MG63 (cell line): Measurements from ENCODE around the gene NEXMIF. TPM values are rescaled to one million over a fixed set of nuclear protein-coding genes. Genes with fewer than 3 reads are reported as not detected.
"Not testable (repeated sequence)": the region's sequence is repeated elsewhere in the genome, so short reads cannot be mapped to it uniquely, and the experiment has no call there.

Experiments
- DNase-seq: peaks from one replicate; pipeline ENCODE4 v3.0.0-alpha.2; 2020
- H3K27me3 ChIP-seq: fragments of 250-450 bp; sonication (Bioruptor Pico); 2 replicates; pipeline ENCODE4 v1.5.1; 2020; ENCODE audit warnings: mild to moderate bottlenecking, moderate library complexity
- H3K36me3 ChIP-seq: fragments of 250-450 bp; sonication (Bioruptor Pico); 2 replicates; pipeline ENCODE4 v1.5.1; 2020; ENCODE audit warnings: mild to moderate bottlenecking, moderate library complexity
- H3K4me3 ChIP-seq: fragments of 250-450 bp; sonication (Bioruptor Pico); 2 replicates; pipeline ENCODE4 v1.5.1; 2020; ENCODE audit warnings: mild to moderate bottlenecking, moderate library complexity
- H3K9me3 ChIP-seq: fragments of 250-450 bp; sonication (Bioruptor Pico); 2 replicates; pipeline ENCODE4 v1.5.1; 2020; ENCODE audit warnings: mild to moderate bottlenecking, moderate library complexity
- total RNA-seq: library from RNA; depleted of rRNA; stranded (reverse); fragments of >200 nt; shearing (Covaris generic); gene quantifications from 2 replicates; pipeline ENCODE4 v1.2.3, GENCODE V29; 2014; ENCODE audit warnings: low replicate concordance

NEXMIF gene
- total RNA-seq, 1 experiment from 2014 or later, result not detected

DNA sequence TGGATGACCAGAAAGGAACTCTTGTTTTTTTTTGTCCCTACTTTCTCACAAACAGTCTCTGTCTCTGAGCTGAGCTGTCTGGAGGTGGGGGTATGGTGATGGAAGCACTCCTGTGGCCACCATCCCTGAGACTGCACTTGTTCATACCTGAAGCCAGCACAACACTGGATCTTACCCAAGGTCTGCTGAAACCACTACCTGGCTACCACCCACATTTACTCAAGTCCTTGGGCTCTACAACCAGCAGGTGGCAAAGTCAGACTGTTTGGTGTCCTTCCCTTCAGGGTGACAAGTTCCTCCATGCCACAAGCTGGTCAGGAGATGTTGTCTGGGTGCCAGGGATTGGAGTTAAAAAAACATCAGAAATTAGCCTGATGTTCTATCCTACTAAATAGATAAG is 89.7 kb downstream of the NEXMIF start:
- H3K4me3 ChIP-seq, result no peak overlapping the region
- H3K9me3 ChIP-seq, result no peaks in the 10 kb centered on the region
- H3K36me3 ChIP-seq, result no peaks in the 10 kb centered on the region
- DNase-seq, result no peak
- no peaks in the 10 kb centered on the region for H3K27me3 ChIP-seq

DNA sequence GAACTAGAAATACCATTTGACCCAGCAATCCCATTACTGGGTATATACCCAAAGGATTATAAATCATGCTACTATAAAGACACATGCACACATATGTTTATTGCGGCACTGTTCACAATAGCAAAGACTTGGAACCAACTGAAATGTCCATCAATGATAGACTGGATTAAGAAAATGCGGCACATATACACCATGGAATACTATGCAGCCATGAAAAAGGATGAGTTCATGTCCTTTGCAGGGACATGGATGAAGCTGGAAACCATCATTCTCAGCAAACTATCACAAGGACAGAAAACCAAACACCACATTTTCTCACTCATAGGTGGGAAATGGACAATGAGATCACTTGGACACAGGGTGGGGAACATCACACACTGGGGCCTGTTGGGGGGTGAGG is 105.5 kb downstream of the NEXMIF start:
- not testable (repeated sequence) for H3K4me3 ChIP-seq, H3K27me3 ChIP-seq, H3K9me3 ChIP-seq, H3K36me3 ChIP-seq, DNase-seq

DNA sequence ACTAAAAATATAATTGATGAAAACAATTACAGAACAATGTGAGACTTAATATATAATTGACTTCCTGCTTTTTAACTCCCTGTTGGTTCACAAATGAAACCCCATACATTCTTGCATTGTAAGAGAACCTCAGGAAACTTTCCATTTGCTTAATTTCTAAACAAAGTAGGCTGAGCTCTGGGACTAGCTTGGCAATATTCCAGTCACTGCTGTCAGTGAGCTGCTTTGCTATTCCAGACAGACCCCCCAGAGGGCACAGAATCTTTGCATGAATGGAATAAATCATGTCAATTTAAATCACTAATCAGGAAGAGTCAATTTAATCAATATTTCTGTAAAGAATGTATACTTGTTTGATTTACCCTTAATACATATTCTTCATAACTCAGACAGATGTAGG is 110.6 kb downstream of the NEXMIF start:
- Histone ChIP-seq H3K27me3 (no peaks in the 10 kb centered on the region), H3K9me3 (no peaks in the 10 kb centered on the region), H3K4me3 (no peak overlapping the region), H3K36me3 (no peaks in the 10 kb centered on the region)
- no peak for DNase-seq

DNA sequence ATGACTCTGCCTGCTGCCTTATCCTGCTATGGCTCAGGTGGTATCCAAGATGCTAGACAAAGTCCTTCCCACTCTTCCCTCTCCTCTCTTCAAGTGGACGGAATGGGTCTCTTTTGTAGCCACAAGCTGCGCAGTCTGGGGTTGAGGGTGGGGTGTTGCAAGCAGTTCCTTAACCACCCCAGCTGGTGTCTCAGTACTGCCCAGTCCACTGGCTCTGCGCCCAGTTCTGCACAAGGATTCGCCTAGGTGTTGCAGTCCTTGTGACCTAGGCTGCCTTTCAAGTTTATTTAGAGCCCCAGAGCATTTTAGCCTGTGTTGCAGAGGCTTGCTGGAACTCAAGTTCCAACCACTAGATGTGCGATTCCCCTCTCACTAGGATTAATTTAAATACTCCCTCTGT is 120.7 kb downstream of the NEXMIF start:
- DNase-seq, result peak; percentile 0
- H3K4me3 ChIP-seq, result no peak overlapping the region
- H3K9me3 ChIP-seq, result no peaks in the 10 kb centered on the region
- H3K27me3 ChIP-seq, result no peaks in the 10 kb centered on the region
- H3K36me3 ChIP-seq, result no peaks in the 10 kb centered on the region

DNA sequence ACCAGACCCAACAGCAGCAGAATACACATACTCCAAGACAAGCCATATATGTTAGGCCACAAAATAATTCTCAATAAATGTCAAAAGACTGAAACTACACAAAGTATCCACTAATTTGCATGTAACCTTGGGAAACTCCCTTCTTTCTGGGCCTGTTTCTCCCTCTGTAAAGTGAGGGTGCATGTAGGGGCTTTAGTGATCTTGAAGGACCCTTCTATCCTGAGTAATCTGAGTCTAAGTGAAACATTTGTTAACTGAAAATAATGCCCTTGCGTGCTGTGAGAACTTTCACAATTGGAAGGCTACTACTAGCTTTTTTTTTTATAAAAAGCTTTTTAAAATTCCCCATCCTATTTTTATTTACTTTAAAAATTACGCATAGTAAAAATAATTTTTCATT is 125.2 kb downstream of the NEXMIF start:
- H3K4me3 ChIP-seq, result no peak overlapping the region
- DNase-seq, result no peak

DNA sequence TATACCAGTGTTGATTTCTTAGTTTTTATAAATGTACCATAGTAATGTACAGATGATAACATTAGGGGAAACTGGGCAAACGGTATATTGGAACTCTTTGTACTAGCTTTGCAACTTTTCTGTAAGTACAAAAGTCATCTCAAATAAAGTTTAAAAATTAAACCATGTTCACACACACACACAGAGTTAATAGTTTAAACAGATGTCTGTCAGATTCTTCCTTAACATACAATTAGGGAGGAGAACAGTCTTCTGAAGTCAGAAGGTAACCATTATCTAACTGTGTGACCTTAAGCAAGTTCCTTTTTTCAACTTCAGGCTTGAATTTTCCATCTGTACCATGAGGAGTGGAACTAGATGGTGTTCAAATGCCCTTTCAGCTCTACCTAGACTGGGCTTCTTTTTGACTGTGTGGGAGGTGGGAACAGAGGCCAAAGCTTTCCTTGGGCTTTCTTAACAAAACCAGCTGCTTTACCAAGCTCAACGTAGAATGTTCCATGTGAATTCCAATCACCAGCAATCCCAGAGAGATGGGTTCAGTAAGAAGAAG is 127.8 kb downstream of the NEXMIF start:
- Histone ChIP-seq H3K36me3 (no peaks in the 10 kb centered on the region), H3K4me3 (no peak overlapping the region), H3K9me3 (no peaks in the 10 kb centered on the region), H3K27me3 (no peaks in the 10 kb centered on the region)
- DNase-seq, result no peak

More for the DNA sequence above, 125.2 kb downstream of the NEXMIF start:
- no peaks in the 10 kb centered on the region for H3K27me3 ChIP-seq
- H3K36me3 ChIP-seq, result no peaks in the 10 kb centered on the region
- H3K9me3 ChIP-seq, result no peaks in the 10 kb centered on the region

DNA sequence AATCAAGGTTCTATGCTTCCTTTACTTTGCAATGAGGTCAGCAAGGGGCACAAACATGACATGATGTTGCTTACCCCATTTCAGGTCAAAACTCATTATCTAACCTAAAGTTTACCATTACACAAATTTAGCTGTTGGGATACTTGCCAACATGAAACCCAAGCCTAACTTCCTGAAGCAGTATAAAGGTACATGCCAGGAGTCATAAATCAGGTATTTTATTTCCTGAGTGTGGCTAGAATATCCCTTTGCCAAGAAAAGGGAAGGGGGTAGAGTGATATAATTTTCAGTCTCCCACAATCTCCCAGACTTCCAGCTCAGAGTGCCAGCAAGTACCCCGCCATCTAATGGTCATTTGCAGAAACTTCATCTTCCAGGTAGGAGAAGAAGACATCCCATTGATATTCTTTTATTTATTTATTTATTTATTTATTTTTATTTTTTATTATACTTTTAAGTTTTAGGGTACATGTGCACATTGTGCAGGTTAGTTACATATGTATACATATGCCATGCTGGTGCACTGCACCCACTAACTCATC is 136.6 kb downstream of the NEXMIF start:
- DNase-seq, result no peak
- H3K27me3 ChIP-seq, result no peaks in the 10 kb centered on the region

DNA sequence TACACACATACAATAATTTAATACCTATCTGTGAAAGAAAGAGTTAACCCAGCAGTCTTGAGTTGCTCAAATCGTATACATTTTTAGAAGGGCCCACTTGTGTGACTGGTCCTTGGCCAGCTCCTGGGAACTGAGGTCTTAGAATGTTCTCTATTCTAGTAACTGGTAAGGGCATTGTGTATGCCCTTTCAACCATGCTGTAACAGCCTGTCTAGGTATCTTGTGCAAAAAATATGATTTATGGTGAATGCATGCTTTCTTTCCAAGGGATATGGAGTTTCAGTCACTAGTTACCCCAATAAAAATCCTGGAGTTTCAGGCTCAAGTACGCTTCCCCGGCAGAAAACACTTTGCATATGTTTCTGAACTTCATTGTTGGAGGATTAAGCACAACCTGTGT is 140.6 kb downstream of the NEXMIF start:
- no peaks in the 10 kb centered on the region for H3K27me3 ChIP-seq
- H3K4me3 ChIP-seq, result no peak overlapping the region
- no peak for DNase-seq
- H3K36me3 ChIP-seq, result no peaks in the 10 kb centered on the region
- no peaks in the 10 kb centered on the region for H3K9me3 ChIP-seq

More for the DNA sequence above, 136.6 kb downstream of the NEXMIF start:
- H3K36me3 ChIP-seq, result no peaks in the 10 kb centered on the region
- H3K4me3 ChIP-seq, result no peak overlapping the region
- no peaks in the 10 kb centered on the region for H3K9me3 ChIP-seq

DNA sequence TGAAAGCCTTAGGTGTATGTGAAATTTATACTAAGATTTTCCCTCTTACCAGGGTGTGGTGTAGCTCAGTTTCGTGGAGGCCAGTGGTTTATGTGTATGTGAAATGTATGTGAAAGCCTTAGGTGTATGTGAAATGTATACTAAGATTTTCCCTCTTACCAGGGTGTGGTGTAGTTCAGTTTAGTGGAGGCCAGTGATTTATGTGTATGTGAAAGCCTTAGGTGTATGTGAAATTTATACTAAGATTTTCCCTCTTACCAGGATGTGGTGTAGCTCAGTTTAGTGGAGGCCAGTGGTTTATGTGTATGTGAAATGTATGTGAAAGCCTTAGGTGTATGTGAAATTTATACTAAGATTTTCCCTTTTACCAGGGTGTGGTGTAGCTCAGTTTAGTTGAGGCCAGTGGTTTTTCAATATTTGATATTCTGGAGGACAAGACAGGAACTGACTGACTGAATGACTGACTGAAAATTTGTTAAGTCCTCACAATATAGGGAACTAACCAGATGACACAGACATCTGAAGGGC is 143.7 kb downstream of the NEXMIF start:
- Histone ChIP-seq H3K4me3 (no peak overlapping the region), H3K36me3 (no peaks in the 10 kb centered on the region), H3K9me3 (no peaks in the 10 kb centered on the region), H3K27me3 (no peaks in the 10 kb centered on the region)
- DNase-seq, result no peak

DNA sequence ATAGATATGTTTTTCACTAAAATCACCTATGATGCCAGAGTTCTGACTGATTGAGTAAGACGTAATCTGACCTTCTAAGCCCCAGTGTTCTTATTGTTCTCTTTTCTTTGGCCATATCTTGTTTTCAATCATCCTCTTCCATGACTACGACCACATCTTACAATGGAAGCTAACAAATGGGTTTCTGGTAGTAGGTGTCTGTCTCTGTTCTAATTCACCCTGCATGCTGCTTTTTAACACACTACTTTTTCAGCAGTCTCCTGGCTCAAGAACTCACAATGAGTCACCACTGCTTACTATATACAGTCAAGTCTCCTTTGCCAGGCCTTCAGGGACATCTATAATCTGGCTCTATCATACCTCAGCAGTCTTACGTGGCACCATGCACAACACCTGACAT is 146.1 kb downstream of the NEXMIF start:
- DNase-seq, result no peak
- Histone ChIP-seq H3K27me3 (no peaks in the 10 kb centered on the region), H3K9me3 (no peaks in the 10 kb centered on the region), H3K36me3 (no peaks in the 10 kb centered on the region), H3K4me3 (no peak overlapping the region)

DNA sequence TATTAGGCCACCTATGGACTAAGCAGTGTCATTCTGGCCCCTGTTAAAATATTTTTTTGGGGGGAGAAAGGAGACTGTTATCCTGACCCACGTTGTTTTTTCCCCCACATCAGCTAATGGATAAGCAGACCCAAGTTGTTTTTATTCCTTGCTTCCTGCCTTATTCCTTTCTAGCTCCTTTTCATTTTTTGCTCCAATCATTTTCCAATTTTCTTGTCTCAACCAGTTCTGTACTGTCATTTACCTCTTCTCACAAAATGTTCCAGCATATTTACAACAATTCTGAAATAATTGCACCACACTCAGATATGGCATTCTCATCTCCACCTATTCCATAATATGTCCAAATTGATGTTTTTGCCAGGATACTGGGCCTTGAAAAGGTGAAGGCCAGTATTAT is 150.3 kb downstream of the NEXMIF start:
- H3K4me3 ChIP-seq, result no peak overlapping the region
- no peaks in the 10 kb centered on the region for H3K27me3 ChIP-seq
- no peak for DNase-seq
- no peaks in the 10 kb centered on the region for H3K9me3 ChIP-seq
- H3K36me3 ChIP-seq, result no peaks in the 10 kb centered on the region

DNA sequence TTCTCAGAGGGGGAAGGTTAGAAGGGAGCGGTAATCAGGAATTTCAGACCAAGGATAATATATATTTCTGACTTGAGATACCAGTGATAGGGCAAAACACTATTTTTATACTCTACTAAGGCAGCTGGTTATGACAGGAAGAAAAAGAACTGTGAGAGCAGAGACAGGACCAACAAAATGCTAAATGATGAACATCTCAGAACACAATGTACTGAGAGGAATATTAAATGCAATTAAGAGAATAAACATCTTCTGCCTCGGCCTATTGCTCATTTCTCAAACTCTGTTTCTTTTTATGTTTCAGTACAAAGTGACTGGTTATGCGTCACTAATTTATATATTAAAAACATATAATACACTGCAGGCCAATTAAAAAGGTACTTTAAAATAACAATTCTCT is 188.8 kb downstream of the NEXMIF start:
- no peaks in the 10 kb centered on the region for H3K9me3 ChIP-seq
- H3K36me3 ChIP-seq, result no peaks in the 10 kb centered on the region
- H3K4me3 ChIP-seq, result no peak overlapping the region
- H3K27me3 ChIP-seq, result no peaks in the 10 kb centered on the region
- no peak for DNase-seq

DNA sequence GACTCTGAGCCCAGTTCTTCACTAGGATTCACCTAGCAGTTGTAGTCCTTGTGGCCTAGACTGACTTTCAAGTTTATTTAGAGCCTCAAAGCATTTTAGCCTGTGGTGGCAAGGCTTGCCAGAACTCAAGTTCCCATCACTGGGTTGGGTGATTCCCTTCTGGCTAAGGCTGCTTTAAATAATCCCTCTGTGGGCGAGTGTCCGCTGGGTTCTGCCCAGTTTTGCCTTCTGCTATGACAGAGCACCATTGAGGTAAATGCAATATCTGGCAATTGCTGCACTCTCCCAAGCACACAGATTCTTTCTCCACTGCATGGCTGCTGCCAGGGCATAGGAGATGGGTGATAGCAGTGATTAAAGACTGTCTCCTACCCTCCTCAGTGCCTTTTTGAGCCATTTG is 220.0 kb downstream of the NEXMIF start:
- H3K9me3 ChIP-seq, result no peaks in the 10 kb centered on the region
- DNase-seq, result no peak
- no peak overlapping the region for H3K4me3 ChIP-seq
- no peaks in the 10 kb centered on the region for H3K27me3 ChIP-seq
- H3K36me3 ChIP-seq, result no peaks in the 10 kb centered on the region

DNA sequence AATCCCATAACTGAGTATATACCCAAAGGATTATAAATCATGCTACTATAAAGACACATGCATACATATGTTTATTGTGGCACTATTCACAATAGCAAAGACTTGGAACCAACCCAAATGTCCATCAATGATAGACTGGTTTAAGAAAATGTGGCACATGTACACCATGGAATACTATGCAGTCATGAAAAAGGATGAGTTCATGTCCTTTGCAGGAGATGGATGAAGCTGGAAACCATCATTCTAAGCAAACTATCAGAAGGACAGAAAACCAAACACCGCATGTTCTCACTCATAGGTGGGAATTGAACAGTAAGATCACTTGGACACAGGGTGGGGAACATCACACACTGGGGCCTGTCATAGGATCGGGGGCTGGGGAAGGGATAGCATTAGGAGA is 223.9 kb downstream of the NEXMIF start:
- H3K4me3 ChIP-seq, DNase-seq, H3K36me3 ChIP-seq, H3K9me3 ChIP-seq, H3K27me3 ChIP-seq: not testable (repeated sequence)

DNA sequence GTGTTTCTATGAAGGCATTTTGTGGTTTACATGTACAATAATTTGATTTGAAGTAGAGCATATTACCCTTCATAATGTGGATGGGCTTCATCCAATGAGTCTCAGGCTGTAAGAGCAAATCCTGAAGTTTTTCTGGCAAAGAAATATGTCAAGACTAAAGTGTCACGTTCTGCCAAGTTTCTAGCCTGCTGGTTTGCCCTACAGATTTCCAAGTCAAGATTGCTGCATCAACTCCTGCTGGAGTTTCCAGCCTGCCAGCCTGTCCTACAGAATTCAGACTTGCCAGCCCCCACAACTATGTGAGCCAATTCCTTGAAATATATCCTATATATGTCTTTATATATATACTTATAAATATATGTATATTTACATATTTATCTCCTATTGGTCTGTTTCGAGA is 240.8 kb downstream of the NEXMIF start:
- no peaks in the 10 kb centered on the region for H3K36me3 ChIP-seq
- DNase-seq, result no peak
- H3K27me3 ChIP-seq, result no peaks in the 10 kb centered on the region
- no peak overlapping the region for H3K4me3 ChIP-seq
- no peaks in the 10 kb centered on the region for H3K9me3 ChIP-seq
